K562 (cell line): Measurements from ENCODE around the gene SNX15. TPM values are rescaled to one million over a fixed set of nuclear protein-coding genes. Genes with fewer than 3 reads are reported as not detected.

ENCODE experiments used
- ELF1 ChIP-seq: fragments of 200-800 bp; sonication (Bioruptor generic); IDR thresholded peaks from 2 replicates; pipeline ENCODE4 v1.6.1; 2016; ENCODE audit warnings: missing genetic modification characterization, missing compliant biosample characterization
- ELF2 ChIP-seq: fragments of 250-450 bp; sonication (Bioruptor Pico); IDR thresholded peaks from 2 replicates; pipeline ENCODE4 v1.5.0; 2021; ENCODE audit warnings: mild to moderate bottlenecking
- HDAC8 ChIP-seq: fragments of 450-650 bp; IDR thresholded peaks from 2 replicates; pipeline ENCODE4 v1.6.1; 2016; ENCODE audit warnings: mild to moderate bottlenecking, missing genetic modification characterization, moderate library complexity, missing compliant biosample characterization
- KHSRP ChIP-seq: fragments of 450-650 bp; IDR thresholded peaks from 2 replicates; pipeline ENCODE4 v1.6.1; 2017
- MEF2D ChIP-seq: conservative IDR thresholded peaks from 2 replicates; pipeline ENCODE4 v1.6.1; 2016; ENCODE audit warnings: low read depth, missing genetic modification characterization, missing compliant biosample characterization
- SAP30 ChIP-seq: fragments of 200-600 bp; sonication (generic); IDR thresholded peaks from 2 replicates; pipeline ENCODE4 v1.6.1; 2012; ENCODE audit warnings: borderline replicate concordance, low read depth, mild to moderate bottlenecking, moderate library complexity, low read length, control low read depth, inconsistent platforms; ENCODE audit not compliant: insufficient read depth, poor library complexity, severe bottlenecking
- SPI1 ChIP-seq: IDR thresholded peaks from 2 replicates; pipeline ENCODE4 v1.6.1; 2011; ENCODE audit warnings: low read depth, low read length, control low read depth, borderline replicate concordance
- TGIF2 ChIP-seq: sonication (generic); formaldehyde crosslinking; IDR thresholded peaks from 2 replicates; pipeline ENCODE4 v1.8.1; 2022; ENCODE audit warnings: mild to moderate bottlenecking, missing genetic modification reagents, moderate library complexity
- U2AF2 ChIP-seq: fragments of 200-400 bp; formaldehyde crosslinking; optimal IDR thresholded peaks from 2 replicates; pipeline ENCODE3; 2017; ENCODE audit warnings: low read depth, mild to moderate bottlenecking, low read length
- ZNF77 ChIP-seq: fragments of 250-450 bp; sonication (Bioruptor Pico); IDR thresholded peaks from 2 replicates; pipeline ENCODE4 v1.5.0; 2020
- polyA plus RNA-seq, 8 experiments: library from polyadenylated mRNA; depleted of rRNA in 4 of 8; stranded (reverse) in 5 of 8; unstranded in 3 of 8; fragments of >200 nt; fragmentation: Nextera tagmentation in 2 of 8; fragmentation: Illumina TruSeq in 1 of 8; extraction: Ambion mirVana in 2 of 8; extraction: Trizol in 1 of 8; gene quantifications; 2 replicates each; pipeline versions ENCODE4 v1.2.1 to v1.2.3, GENCODE V29; 2011 to 2014; ENCODE audit warnings: inconsistent platforms in 1 of 8, missing spikeins in 1 of 8
- total RNA-seq, 7 experiments: library from RNA; depleted of rRNA in 6 of 7; stranded (reverse); fragments of >200 nt in 6 of 7; fragmentation: Illumina TruSeq in 2 of 7; extraction: Trizol in 2 of 7; gene quantifications; 2 replicates each; pipeline versions ENCODE4 v1.2.1 to v1.2.3, GENCODE V29; 2011 to 2021; ENCODE audit warnings: low replicate concordance in 1 of 7
- TF ChIP-seq, protein P1 (sequence below): sonication (generic); formaldehyde crosslinking; IDR thresholded peaks from 2 replicates; pipeline ENCODE4 v1.8.1; 2023; ENCODE audit warnings: mild to moderate bottlenecking, missing genetic modification reagents
- TF ChIP-seq, protein P2 (sequence below), 2 experiments: IDR thresholded peaks; 2 replicates each; pipeline ENCODE4 v1.6.1; 2011; ENCODE audit warnings: borderline replicate concordance in 1 of 2, control low read depth in 1 of 2, low read depth in 1 of 2, low read length in 1 of 2, mild to moderate bottlenecking in 1 of 2, mixed read lengths in 1 of 2, moderate library complexity in 1 of 2; ENCODE audit not compliant: insufficient read depth in 1 of 2, insufficient read length in 1 of 2, poor library complexity in 1 of 2, severe bottlenecking in 1 of 2; ENCODE audit errors: extremely low read depth in 1 of 2
- TF ChIP-seq, protein P3 (sequence below): fragments of 450-650 bp; IDR thresholded peaks from 2 replicates; pipeline ENCODE4 v1.7.1; 2018; ENCODE audit warnings: mild to moderate bottlenecking, low read depth; ENCODE audit not compliant: partially characterized antibody
- TF ChIP-seq, protein P4 (sequence below), 3 experiments: fragments of 200-800 bp in 1 of 3; fragments of 250-450 bp in 1 of 3; fragments of 450-650 bp in 1 of 3; sonication (Bioruptor Pico) in 1 of 3; sonication (Bioruptor generic) in 1 of 3; formaldehyde crosslinking in 1 of 3; IDR thresholded peaks; 2 replicates each; pipeline versions ENCODE4 v1.6.1 to v1.8.0; 2016 to 2022; ENCODE audit warnings: mild to moderate bottlenecking in 2 of 3, missing genetic modification characterization in 2 of 3, missing compliant biosample characterization in 1 of 3, moderate library complexity in 1 of 3

SNX15 gene
- total and polyA plus RNA-seq, 9 of the 15 experiments (the other 6 are each of a cell fraction or from before 2014, with no cell fraction given) = 1.8 to 27.8 (median 15.2) TPM

DNA sequence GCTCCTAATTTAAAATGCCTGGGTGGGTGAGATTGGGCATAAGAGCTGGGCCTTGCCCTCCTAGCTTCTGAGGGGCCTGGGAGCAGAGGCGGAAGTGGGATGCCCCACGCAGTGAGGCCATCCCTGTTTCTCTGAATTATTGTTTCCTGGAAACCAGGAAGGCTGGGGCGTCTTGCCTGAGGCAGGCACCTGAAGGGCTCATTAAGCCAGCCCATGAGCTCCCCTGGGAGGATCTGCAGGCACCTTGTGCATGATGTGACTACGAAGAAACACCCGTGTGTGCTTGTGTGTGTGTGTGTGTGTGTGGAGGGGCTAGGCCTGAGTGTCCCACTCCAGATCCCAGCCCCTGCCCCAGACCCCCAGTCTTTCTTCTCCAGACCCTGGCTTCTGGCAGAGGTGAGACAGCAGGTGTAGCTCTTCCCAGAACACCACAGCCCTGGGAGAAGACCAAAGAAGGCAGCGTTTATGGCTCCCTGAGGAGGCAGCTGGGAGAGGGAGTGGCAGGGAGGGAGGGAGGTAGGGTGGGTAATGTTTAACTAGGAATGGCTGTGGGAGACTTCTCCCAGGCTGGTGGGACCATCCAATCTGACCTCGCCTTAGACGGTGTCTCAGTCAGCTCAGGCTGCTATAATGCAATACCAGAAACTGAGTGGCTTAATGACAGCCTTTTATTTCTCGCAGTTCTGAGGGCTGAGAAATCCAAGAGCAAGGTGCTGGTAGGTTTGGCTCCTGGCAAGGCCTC is 28.4 kb upstream of the SNX15 start (continued):
- TF ChIP-seq, protein P1, sequence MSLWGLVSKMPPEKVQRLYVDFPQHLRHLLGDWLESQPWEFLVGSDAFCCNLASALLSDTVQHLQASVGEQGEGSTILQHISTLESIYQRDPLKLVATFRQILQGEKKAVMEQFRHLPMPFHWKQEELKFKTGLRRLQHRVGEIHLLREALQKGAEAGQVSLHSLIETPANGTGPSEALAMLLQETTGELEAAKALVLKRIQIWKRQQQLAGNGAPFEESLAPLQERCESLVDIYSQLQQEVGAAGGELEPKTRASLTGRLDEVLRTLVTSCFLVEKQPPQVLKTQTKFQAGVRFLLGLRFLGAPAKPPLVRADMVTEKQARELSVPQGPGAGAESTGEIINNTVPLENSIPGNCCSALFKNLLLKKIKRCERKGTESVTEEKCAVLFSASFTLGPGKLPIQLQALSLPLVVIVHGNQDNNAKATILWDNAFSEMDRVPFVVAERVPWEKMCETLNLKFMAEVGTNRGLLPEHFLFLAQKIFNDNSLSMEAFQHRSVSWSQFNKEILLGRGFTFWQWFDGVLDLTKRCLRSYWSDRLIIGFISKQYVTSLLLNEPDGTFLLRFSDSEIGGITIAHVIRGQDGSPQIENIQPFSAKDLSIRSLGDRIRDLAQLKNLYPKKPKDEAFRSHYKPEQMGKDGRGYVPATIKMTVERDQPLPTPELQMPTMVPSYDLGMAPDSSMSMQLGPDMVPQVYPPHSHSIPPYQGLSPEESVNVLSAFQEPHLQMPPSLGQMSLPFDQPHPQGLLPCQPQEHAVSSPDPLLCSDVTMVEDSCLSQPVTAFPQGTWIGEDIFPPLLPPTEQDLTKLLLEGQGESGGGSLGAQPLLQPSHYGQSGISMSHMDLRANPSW (CRISPR knock-in tag) = no peak
- TF ChIP-seq ELF1 (tag) (0 out of 2 replicates have a peak, but pooled peaks have one; percentile 48), SPI1 (peak; percentile 37; the same call in 1 of the 2 replicates), ZNF77 (CRISPR knock-in tag) (no peak), KHSRP (no peak), HDAC8 (tag) (no peak), TGIF2 (no peak), SAP30 (no peak), MEF2D (tag) (no peak), U2AF2 (no peak), ELF2 (CRISPR knock-in tag) (no peak)
- TF ChIP-seq, protein P2, sequence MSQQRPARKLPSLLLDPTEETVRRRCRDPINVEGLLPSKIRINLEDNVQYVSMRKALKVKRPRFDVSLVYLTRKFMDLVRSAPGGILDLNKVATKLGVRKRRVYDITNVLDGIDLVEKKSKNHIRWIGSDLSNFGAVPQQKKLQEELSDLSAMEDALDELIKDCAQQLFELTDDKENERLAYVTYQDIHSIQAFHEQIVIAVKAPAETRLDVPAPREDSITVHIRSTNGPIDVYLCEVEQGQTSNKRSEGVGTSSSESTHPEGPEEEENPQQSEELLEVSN (IDR thresholded peaks at IDR 0.05; ENCODE audit: borderline replicate concordance in 1 of 2, extremely low read depth in 1 of 2, insufficient read depth in 1 of 2, insufficient read length in 1 of 2, low read depth in 1 of 2, low read length in 1 of 2, poor library complexity in 1 of 2, severe bottlenecking in 1 of 2) = peak in 1 of 2 experiments; percentile 11
- TF ChIP-seq, protein P3, sequence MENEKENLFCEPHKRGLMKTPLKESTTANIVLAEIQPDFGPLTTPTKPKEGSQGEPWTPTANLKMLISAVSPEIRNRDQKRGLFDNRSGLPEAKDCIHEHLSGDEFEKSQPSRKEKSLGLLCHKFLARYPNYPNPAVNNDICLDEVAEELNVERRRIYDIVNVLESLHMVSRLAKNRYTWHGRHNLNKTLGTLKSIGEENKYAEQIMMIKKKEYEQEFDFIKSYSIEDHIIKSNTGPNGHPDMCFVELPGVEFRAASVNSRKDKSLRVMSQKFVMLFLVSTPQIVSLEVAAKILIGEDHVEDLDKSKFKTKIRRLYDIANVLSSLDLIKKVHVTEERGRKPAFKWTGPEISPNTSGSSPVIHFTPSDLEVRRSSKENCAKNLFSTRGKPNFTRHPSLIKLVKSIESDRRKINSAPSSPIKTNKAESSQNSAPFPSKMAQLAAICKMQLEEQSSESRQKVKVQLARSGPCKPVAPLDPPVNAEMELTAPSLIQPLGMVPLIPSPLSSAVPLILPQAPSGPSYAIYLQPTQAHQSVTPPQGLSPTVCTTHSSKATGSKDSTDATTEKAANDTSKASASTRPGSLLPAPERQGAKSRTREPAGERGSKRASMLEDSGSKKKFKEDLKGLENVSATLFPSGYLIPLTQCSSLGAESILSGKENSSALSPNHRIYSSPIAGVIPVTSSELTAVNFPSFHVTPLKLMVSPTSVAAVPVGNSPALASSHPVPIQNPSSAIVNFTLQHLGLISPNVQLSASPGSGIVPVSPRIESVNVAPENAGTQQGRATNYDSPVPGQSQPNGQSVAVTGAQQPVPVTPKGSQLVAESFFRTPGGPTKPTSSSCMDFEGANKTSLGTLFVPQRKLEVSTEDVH = no peak
- TF ChIP-seq, protein P4, sequence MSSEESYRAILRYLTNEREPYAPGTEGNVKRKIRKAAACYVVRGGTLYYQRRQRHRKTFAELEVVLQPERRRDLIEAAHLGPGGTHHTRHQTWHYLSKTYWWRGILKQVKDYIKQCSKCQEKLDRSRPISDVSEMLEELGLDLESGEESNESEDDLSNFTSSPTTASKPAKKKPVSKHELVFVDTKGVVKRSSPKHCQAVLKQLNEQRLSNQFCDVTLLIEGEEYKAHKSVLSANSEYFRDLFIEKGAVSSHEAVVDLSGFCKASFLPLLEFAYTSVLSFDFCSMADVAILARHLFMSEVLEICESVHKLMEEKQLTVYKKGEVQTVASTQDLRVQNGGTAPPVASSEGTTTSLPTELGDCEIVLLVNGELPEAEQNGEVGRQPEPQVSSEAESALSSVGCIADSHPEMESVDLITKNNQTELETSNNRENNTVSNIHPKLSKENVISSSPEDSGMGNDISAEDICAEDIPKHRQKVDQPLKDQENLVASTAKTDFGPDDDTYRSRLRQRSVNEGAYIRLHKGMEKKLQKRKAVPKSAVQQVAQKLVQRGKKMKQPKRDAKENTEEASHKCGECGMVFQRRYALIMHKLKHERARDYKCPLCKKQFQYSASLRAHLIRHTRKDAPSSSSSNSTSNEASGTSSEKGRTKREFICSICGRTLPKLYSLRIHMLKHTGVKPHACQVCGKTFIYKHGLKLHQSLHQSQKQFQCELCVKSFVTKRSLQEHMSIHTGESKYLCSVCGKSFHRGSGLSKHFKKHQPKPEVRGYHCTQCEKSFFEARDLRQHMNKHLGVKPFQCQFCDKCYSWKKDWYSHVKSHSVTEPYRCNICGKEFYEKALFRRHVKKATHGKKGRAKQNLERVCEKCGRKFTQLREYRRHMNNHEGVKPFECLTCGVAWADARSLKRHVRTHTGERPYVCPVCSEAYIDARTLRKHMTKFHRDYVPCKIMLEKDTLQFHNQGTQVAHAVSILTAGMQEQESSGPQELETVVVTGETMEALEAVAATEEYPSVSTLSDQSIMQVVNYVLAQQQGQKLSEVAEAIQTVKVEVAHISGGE (CRISPR knock-in tag; IDR thresholded peaks at IDR 0.05) = no peak
